DOHH2 (cell line): ENCODE data around the gene OSBPL1A.

Experiments
- H3F3A ChIP-seq: fragments of 200-600 bp; sonication (generic), shearing (Covaris generic); 2 replicates; pipeline ENCODE4 v1.6.0; 2016; ENCODE audit warnings: antibody characterized with exemption, mild to moderate bottlenecking; ENCODE audit not compliant: control insufficient read depth, insufficient read depth
- H3K27ac ChIP-seq: fragments of 200-600 bp; sonication (generic); 2 replicates; pipeline ENCODE4 v1.5.1; 2014; ENCODE audit warnings: low read depth, mild to moderate bottlenecking, low read length, moderate library complexity
- H3K27me3 ChIP-seq: fragments of 200-600 bp; sonication (generic); 2 replicates; pipeline ENCODE4 v1.6.1; 2014; ENCODE audit warnings: mild to moderate bottlenecking, low read length, mixed read lengths; ENCODE audit not compliant: control insufficient read depth
- H3K36me3 ChIP-seq: fragments of 200-600 bp; sonication (generic); 2 replicates; pipeline ENCODE4 v1.6.1; 2014; ENCODE audit warnings: mild to moderate bottlenecking, low read length, moderate library complexity, mixed read lengths; ENCODE audit not compliant: control insufficient read depth
- H3K4me1 ChIP-seq: fragments of 200-600 bp; sonication (generic); 2 replicates; pipeline ENCODE4 v1.6.1; 2014; ENCODE audit warnings: mild to moderate bottlenecking, low read length, mixed read lengths; ENCODE audit not compliant: control insufficient read depth
- H3K4me2 ChIP-seq: fragments of 200-600 bp; sonication (generic); 2 replicates; pipeline ENCODE4 v1.6.0; 2014; ENCODE audit warnings: mild to moderate bottlenecking, low read length, moderate library complexity
- H3K4me3 ChIP-seq: fragments of 200-600 bp; sonication (generic); 2 replicates; pipeline ENCODE4 v1.5.1; 2014; ENCODE audit warnings: mild to moderate bottlenecking, low read length, mixed read lengths
- H3K79me2 ChIP-seq: fragments of 200-600 bp; sonication (generic); 2 replicates; pipeline ENCODE4 v1.6.1; 2014; ENCODE audit warnings: mild to moderate bottlenecking, low read length, mixed read lengths; ENCODE audit not compliant: control insufficient read depth
- H3K9me2 ChIP-seq: fragments of 200-600 bp; sonication (generic); replicated peaks from 2 replicates; pipeline ENCODE4 v1.6.1; 2014; ENCODE audit warnings: mild to moderate bottlenecking, low read length, mixed read lengths; ENCODE audit not compliant: control insufficient read depth
- H3K9me3 ChIP-seq: fragments of 200-600 bp; sonication (generic); 2 replicates; pipeline ENCODE4 v1.6.1; 2014; ENCODE audit warnings: antibody characterized with exemption, low read length, mixed read lengths; ENCODE audit not compliant: control insufficient read depth, insufficient read depth
- H4K20me1 ChIP-seq: fragments of 200-600 bp; sonication (generic); 2 replicates; pipeline ENCODE4 v1.6.0; 2014; ENCODE audit warnings: low read depth, mild to moderate bottlenecking, antibody characterized with exemption, low read length, moderate library complexity; ENCODE audit not compliant: control insufficient read depth, insufficient read depth
- EZH2phosphoT487 ChIP-seq: fragments of 200-600 bp; sonication (generic); IDR thresholded peaks from 2 replicates; pipeline ENCODE4 v1.6.1; 2017; ENCODE audit warnings: borderline replicate concordance, mild to moderate bottlenecking, antibody characterized with exemption, low read length, moderate library complexity, mixed read lengths
- TF ChIP-seq, protein P1 (sequence below): fragments of 200-600 bp; sonication (generic); IDR thresholded peaks from one replicate; pipeline ENCODE4 v1.5.1; 2014; ENCODE audit warnings: antibody characterized with exemption, mild to moderate bottlenecking, low read depth, low read length; ENCODE audit not compliant: poor library complexity, severe bottlenecking

Gene OSBPL1A

DNA sequence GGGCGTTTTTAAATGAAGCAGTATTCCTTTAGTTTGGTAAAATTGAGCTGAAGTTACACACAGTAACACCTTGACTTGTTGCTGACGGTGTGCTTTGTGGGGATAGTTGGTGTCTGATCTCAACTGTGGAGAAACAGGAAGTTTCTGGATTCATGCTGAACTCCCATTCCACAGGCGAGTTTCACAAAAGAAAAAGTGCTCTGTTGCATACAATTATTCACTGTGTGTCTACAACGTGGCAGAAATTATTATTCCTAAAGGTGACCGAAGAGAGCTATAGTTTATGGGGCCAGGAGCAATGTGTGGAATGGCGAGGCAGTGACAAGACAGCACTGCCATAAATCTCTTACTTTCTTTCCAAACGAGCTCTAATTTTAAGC lies 259.2 kb downstream of the OSBPL1A start:
- no peaks in the 10 kb centered on the region for H3K9me2 ChIP-seq
- peaks cover 13% of the 10 kb centered on the region for H3K4me1 ChIP-seq
- H3K36me3 ChIP-seq, result no peaks in the 10 kb centered on the region
- H3K4me3 ChIP-seq, result peak overlapping the region; percentile 71
- no peaks in the 10 kb centered on the region for H3K9me3 ChIP-seq
- H3K27me3 ChIP-seq, result peaks cover 6% of the 10 kb centered on the region
- H3F3A ChIP-seq, result peaks cover 12% of the 10 kb centered on the region
- no peaks in the 10 kb centered on the region for H3K79me2 ChIP-seq
- no peak overlapping the region for H3K27ac ChIP-seq
- no peaks in the 10 kb centered on the region for H4K20me1 ChIP-seq
- H3K4me2 ChIP-seq, result peak overlapping the region; percentile 85
- no peak for TF ChIP-seq EZH2phosphoT487

DNA sequence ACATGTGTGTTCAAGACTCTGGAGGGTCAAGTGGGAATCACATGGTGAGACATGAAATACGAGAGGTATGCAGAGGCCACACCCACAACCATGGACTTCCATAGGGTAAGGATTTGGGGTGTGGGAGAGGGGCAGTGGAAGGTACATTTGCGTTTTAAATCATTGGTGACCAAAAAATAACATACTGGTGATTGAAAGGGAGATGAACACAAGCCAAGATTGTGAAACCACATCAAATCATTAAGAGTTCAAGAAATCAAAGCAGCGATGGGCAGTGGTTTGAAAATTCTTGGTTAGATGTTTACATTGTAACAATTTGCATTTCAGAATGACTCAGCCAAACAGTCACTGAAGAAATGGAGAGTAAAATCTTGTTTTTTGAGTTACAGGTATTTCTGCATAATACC lies 260.7 kb downstream of the OSBPL1A start:
- Histone ChIP-seq H3K9me3 (no peaks in the 10 kb centered on the region), H3K79me2 (no peaks in the 10 kb centered on the region), H3K27ac (no peak overlapping the region), H3K4me1 (peaks cover 13% of the 10 kb centered on the region), H3K27me3 (peaks cover 6% of the 10 kb centered on the region), H4K20me1 (no peaks in the 10 kb centered on the region), H3K36me3 (peaks cover 13% of the 10 kb centered on the region), H3F3A (peaks cover 12% of the 10 kb centered on the region), H3K9me2 (no peaks in the 10 kb centered on the region), H3K4me3 (no peak overlapping the region), H3K4me2 (no peak overlapping the region)
- no peak for TF ChIP-seq EZH2phosphoT487
- TF ChIP-seq, protein P1, sequence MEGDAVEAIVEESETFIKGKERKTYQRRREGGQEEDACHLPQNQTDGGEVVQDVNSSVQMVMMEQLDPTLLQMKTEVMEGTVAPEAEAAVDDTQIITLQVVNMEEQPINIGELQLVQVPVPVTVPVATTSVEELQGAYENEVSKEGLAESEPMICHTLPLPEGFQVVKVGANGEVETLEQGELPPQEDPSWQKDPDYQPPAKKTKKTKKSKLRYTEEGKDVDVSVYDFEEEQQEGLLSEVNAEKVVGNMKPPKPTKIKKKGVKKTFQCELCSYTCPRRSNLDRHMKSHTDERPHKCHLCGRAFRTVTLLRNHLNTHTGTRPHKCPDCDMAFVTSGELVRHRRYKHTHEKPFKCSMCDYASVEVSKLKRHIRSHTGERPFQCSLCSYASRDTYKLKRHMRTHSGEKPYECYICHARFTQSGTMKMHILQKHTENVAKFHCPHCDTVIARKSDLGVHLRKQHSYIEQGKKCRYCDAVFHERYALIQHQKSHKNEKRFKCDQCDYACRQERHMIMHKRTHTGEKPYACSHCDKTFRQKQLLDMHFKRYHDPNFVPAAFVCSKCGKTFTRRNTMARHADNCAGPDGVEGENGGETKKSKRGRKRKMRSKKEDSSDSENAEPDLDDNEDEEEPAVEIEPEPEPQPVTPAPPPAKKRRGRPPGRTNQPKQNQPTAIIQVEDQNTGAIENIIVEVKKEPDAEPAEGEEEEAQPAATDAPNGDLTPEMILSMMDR, result no peak

DNA sequence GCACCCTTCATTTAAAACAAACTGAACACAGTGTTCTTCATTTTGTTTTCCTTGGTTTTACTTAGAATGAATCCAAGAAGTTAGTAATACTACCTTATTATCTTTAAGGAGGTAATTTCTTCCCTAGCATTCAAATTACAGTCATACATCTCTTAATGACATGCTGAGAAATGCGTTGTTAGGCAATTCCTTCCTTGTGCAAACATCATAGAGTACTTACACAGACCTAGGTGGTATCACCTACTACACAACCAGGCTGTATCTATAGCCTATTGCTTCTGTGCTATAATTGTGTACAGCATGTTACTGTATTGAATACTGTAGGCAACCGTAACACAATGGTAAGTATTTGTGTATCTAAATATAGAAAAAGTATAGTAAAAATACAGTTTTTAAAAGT lies 267.1 kb downstream of the OSBPL1A start:
- no peaks in the 10 kb centered on the region for H3K9me3 ChIP-seq
- H3K27ac ChIP-seq, result no peak overlapping the region
- no peak overlapping the region for H3K4me2 ChIP-seq
- H3K27me3 ChIP-seq, result no peaks in the 10 kb centered on the region
- H4K20me1 ChIP-seq, result no peaks in the 10 kb centered on the region
- no peaks in the 10 kb centered on the region for H3F3A ChIP-seq
- no peaks in the 10 kb centered on the region for H3K9me2 ChIP-seq
- no peak overlapping the region for H3K4me3 ChIP-seq
- no peak for TF ChIP-seq EZH2phosphoT487
- TF ChIP-seq, protein P1, result no peak
- H3K79me2 ChIP-seq, result no peaks in the 10 kb centered on the region
- peaks cover 46% of the 10 kb centered on the region for H3K36me3 ChIP-seq
- no peaks in the 10 kb centered on the region for H3K4me1 ChIP-seq

DNA sequence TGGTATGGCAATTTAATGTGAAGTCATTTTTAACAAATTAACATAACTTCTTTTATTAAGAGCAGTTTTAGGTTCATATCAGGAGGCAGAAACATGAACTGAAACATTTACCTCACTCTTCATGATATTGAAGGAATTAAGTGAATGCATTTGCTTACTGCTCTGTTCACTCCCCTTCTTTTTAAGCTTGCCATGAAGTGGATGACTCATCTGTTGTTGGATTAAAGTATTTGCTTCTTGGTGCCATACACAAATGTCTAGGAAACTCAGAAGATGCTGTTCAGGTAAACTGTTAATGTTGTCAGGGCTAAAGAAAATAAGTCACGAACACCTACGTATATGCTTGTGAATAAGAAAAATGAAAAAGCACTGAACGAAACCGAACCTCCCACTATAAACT lies 268.9 kb downstream of the OSBPL1A start:
- no peak overlapping the region for H3K4me2 ChIP-seq
- no peaks in the 10 kb centered on the region for H3K4me1 ChIP-seq
- no peak overlapping the region for H3K4me3 ChIP-seq
- H3K79me2 ChIP-seq, result no peaks in the 10 kb centered on the region
- H4K20me1 ChIP-seq, result no peaks in the 10 kb centered on the region
- peaks cover 52% of the 10 kb centered on the region for H3K36me3 ChIP-seq
- no peaks in the 10 kb centered on the region for H3K9me2 ChIP-seq
- H3K9me3 ChIP-seq, result no peaks in the 10 kb centered on the region
- H3K27ac ChIP-seq, result no peak overlapping the region
- TF ChIP-seq, protein P1, result no peak
- no peak for TF ChIP-seq EZH2phosphoT487
- no peaks in the 10 kb centered on the region for H3F3A ChIP-seq
- H3K27me3 ChIP-seq, result no peaks in the 10 kb centered on the region
